Measurements from ENCODE around the gene IL15RA. TPM values are rescaled to one million over a fixed set of nuclear protein-coding genes. Genes with fewer than 3 reads are reported as not detected.
A peak's percentile ranks its signal among the peaks of the same experiment; 100 is the strongest.

IL15RA gene
- total RNA-seq, 1 donor from 2014 or later = 19.2 TPM

DNA sequence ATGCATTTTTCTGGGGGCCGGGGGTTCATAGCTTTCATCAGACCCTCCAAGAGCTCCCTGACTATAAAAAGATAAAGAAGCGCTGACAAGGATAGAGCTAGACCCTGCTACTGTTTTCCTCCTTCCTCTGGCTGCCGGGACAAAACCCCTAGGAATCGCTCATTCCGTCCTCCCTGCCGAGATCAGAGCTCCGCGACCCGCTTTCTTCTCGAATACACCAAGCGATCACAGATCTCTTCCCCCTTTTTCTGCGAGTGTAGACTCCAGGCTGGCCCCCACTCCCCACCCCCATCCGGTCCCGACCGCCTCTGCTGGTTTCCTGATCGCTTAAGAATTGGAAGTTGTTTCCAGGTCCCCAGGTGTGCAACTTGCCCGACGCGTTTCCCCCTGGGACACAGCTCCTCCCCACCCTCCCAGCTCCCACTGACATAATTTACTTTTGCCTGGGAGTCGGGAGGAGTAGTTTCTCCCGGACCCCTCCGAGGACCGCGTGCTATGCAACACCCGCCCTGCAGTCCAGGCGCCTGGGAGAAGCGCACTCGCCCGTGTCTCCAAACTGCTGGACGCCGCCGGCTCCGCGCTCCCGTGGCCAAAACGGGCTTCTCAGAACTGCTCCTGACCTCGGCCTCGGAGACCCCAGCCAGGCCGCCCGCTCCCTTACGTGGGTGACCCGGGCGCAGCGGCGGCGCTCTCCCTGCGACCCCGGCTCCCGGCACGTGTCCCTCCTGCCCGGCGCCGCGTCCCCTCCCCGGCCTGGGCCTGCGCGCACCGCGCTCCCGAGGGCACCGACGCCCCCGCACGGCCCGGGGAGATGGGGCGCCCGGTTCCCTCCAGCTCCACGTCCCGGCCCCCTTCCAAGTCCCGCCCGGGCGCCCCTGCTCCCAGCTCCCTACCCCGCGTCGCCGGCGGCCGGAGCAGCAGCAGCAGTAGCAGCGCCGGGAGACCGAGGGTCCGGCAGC is 552 bp downstream of the IL15RA start:
- peak; percentile 19 for DNase-seq (ENCODE audit: low spot score)
- intact Hi-C loops (cut with micrococcal nuclease) = loop anchor here (1.0 to 5.0 kb wide), 5 partner anchors 27 to 164 kb away; partner anchors contain the start of genes FBH1 and GDI2
- peaks cover 15% of the 10 kb centered on the region for H3K36me3 Mint-ChIP-seq (ENCODE audit: low read depth)
- H3K4me3 Mint-ChIP-seq (ENCODE audit: low read depth) = peak overlapping the region; percentile 95
- peaks cover 5% of the 10 kb centered on the region for H3K27me3 Mint-ChIP-seq (ENCODE audit: low read depth)
- H3K4me1 Mint-ChIP-seq (ENCODE audit: low read depth) = peaks cover 24% of the 10 kb centered on the region
- H3K9me3 Mint-ChIP-seq = no peaks in the 10 kb centered on the region
- peak overlapping the region; percentile 95 for H3K27ac Mint-ChIP-seq

GRCh38 chr10:5975641-5976473 is 1.5 kb downstream of the IL15RA start:
- H3K27ac Mint-ChIP-seq = peak overlapping the region; percentile 95
- intact Hi-C loops (cut with micrococcal nuclease) = loop anchor here (1.0 to 5.0 kb wide), 5 partner anchors 27 to 163 kb away; partner anchors contain the start of genes FBH1 and GDI2
- peaks cover 5% of the 10 kb centered on the region for H3K27me3 Mint-ChIP-seq (ENCODE audit: low read depth)
- H3K9me3 Mint-ChIP-seq = no peaks in the 10 kb centered on the region
- DNase-seq (ENCODE audit: low spot score) = peak; percentile 64
- H3K4me3 Mint-ChIP-seq (ENCODE audit: low read depth) = peak overlapping the region; percentile 95
- H3K4me1 Mint-ChIP-seq (ENCODE audit: low read depth) = peaks cover 34% of the 10 kb centered on the region
- H3K36me3 Mint-ChIP-seq (ENCODE audit: low read depth) = peaks cover 15% of the 10 kb centered on the region

DNA sequence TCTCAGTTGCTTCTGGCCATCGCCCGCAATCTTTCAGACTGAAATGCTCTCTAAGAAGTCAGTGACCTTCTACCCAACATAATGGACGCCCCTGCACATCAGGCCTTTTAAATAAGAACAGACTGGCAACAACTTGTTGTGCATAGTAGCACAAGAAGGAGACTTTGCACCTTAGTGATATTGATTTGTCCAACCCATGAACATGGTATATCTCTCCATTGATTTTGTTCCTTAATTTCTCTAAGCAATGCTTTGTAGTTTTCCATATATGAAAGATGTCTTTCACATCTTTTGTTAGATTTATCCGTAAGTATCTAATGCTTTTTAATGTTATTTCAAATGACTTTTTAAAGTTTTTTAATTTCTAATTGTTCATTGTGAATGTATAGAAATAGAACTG is 4.3 kb downstream of the IL15RA start:
- DNase-seq (ENCODE audit: low spot score) = no peak
- H3K27me3 Mint-ChIP-seq (ENCODE audit: low read depth) = no peaks in the 10 kb centered on the region
- no peak overlapping the region for H3K4me3 Mint-ChIP-seq (ENCODE audit: low read depth)
- H3K9me3 Mint-ChIP-seq = no peaks in the 10 kb centered on the region
- peaks cover 41% of the 10 kb centered on the region for H3K4me1 Mint-ChIP-seq (ENCODE audit: low read depth)
- peaks cover 31% of the 10 kb centered on the region for H3K36me3 Mint-ChIP-seq (ENCODE audit: low read depth)
- intact Hi-C loops (cut with micrococcal nuclease) = no loop called here
- no peak overlapping the region for H3K27ac Mint-ChIP-seq

- intact Hi-C loops (cut with micrococcal nuclease) = no loop called here
- Mint-ChIP-seq H3K36me3 (ENCODE audit: low read depth) (peaks cover 43% of the 10 kb centered on the region), H3K9me3 (no peaks in the 10 kb centered on the region), H3K4me1 (ENCODE audit: low read depth) (peaks cover 41% of the 10 kb centered on the region), H3K27me3 (ENCODE audit: low read depth) (no peaks in the 10 kb centered on the region), H3K27ac (peak overlapping the region; percentile 54), H3K4me3 (ENCODE audit: low read depth) (peak overlapping the region; percentile 22)
- DNase-seq (ENCODE audit: low spot score) = no peak
Observed at GRCh38 chr10:5971886-5972285, 5.5 kb downstream of the IL15RA start.

DNA sequence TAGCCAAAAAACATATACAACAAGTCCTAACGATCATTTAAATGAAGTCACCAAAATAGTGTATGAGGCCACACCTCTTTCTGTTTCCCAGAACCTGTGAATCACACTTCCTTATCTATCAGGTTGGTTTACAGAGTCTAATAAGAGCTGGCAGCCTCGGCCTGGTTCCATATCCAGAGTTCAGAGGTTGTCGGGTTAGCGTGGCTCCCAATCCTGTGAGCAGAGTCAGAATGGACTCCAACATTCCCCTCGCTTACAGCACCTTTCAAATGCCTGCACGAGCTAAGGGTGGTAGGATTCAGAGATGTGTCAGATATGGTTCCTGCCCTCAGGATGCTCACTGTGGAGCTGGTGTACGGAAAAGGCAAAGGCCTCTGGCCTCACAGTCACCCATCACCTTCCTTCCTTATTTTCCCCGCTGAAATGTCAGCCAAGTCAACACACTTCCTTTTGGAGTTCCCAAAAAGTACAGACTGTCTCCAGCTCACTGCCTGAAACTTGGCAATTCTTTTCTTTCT is 6.0 kb downstream of the IL15RA start:
- Mint-ChIP-seq H3K4me3 (ENCODE audit: low read depth) (peak overlapping the region; percentile 40), H3K27ac (peak overlapping the region; percentile 54), H3K36me3 (ENCODE audit: low read depth) (peaks cover 42% of the 10 kb centered on the region), H3K4me1 (ENCODE audit: low read depth) (peaks cover 41% of the 10 kb centered on the region), H3K27me3 (ENCODE audit: low read depth) (no peaks in the 10 kb centered on the region), H3K9me3 (no peaks in the 10 kb centered on the region)
- intact Hi-C loops (cut with micrococcal nuclease) = no loop called here
- DNase-seq (ENCODE audit: low spot score) = no peak

DNA sequence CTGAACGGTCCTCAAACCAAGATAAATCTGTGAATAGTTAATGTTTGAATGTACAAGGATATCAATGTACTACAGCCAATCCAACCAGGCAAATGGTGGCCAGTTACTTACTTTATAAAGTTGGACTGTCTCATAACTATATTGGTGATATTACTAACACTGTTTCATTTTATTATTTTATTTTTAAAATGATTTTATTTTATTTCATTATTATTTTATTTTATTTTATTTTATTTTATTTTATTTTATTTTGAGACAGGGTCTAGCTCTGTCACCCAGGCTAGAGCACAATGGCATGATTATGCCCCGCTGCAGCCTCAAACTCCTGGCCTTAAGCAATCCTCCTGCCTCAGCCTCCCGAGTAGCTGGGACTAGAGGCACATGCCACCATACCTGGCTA is 6.8 kb downstream of the IL15RA start:
- H3K4me1 Mint-ChIP-seq (ENCODE audit: low read depth) = peaks cover 36% of the 10 kb centered on the region
- peaks cover 37% of the 10 kb centered on the region for H3K36me3 Mint-ChIP-seq (ENCODE audit: low read depth)
- no peak overlapping the region for H3K4me3 Mint-ChIP-seq (ENCODE audit: low read depth)
- H3K9me3 Mint-ChIP-seq = no peaks in the 10 kb centered on the region
- intact Hi-C loops (cut with micrococcal nuclease) = no loop called here
- no peak for DNase-seq (ENCODE audit: low spot score)
- H3K27me3 Mint-ChIP-seq (ENCODE audit: low read depth) = no peaks in the 10 kb centered on the region
- H3K27ac Mint-ChIP-seq = no peak overlapping the region

- Mint-ChIP-seq H3K27ac (peak overlapping the region; percentile 8), H3K9me3 (no peaks in the 10 kb centered on the region), H3K36me3 (ENCODE audit: low read depth) (peaks cover 37% of the 10 kb centered on the region), H3K27me3 (ENCODE audit: low read depth) (no peaks in the 10 kb centered on the region), H3K4me3 (ENCODE audit: low read depth) (no peak overlapping the region), H3K4me1 (ENCODE audit: low read depth) (peaks cover 31% of the 10 kb centered on the region)
- intact Hi-C loops (cut with micrococcal nuclease) = no loop called here
- no peak for DNase-seq (ENCODE audit: low spot score)
Observed at GRCh38 chr10:5970066-5970465, 7.3 kb downstream of the IL15RA start.

GRCh38 chr10:5968681-5969453 is 8.5 kb downstream of the IL15RA start:
- no peak overlapping the region for H3K27ac Mint-ChIP-seq
- no peaks in the 10 kb centered on the region for H3K27me3 Mint-ChIP-seq (ENCODE audit: low read depth)
- H3K9me3 Mint-ChIP-seq = no peaks in the 10 kb centered on the region
- peaks cover 34% of the 10 kb centered on the region for H3K36me3 Mint-ChIP-seq (ENCODE audit: low read depth)
- peaks cover 28% of the 10 kb centered on the region for H3K4me1 Mint-ChIP-seq (ENCODE audit: low read depth)
- H3K4me3 Mint-ChIP-seq (ENCODE audit: low read depth) = no peak overlapping the region
- intact Hi-C loops (cut with micrococcal nuclease) = no loop called here
- no peak for DNase-seq (ENCODE audit: low spot score)

- Mint-ChIP-seq H3K4me1 (ENCODE audit: low read depth) (peaks cover 28% of the 10 kb centered on the region), H3K9me3 (no peaks in the 10 kb centered on the region), H3K4me3 (ENCODE audit: low read depth) (no peak overlapping the region), H3K27ac (no peak overlapping the region), H3K36me3 (ENCODE audit: low read depth) (peaks cover 33% of the 10 kb centered on the region), H3K27me3 (ENCODE audit: low read depth) (no peaks in the 10 kb centered on the region)
- DNase-seq (ENCODE audit: low spot score) = no peak
- intact Hi-C loops (cut with micrococcal nuclease) = no loop called here
Observed at GRCh38 chr10:5968037-5968680, 9.2 kb downstream of the IL15RA start.

- H3K27ac Mint-ChIP-seq = no peak overlapping the region
- no peaks in the 10 kb centered on the region for H3K27me3 Mint-ChIP-seq (ENCODE audit: low read depth)
- H3K9me3 Mint-ChIP-seq = no peaks in the 10 kb centered on the region
- H3K4me3 Mint-ChIP-seq (ENCODE audit: low read depth) = no peak overlapping the region
- intact Hi-C loops (cut with micrococcal nuclease) = no loop called here
- peaks cover 49% of the 10 kb centered on the region for H3K36me3 Mint-ChIP-seq (ENCODE audit: low read depth)
- peaks cover 10% of the 10 kb centered on the region for H3K4me1 Mint-ChIP-seq (ENCODE audit: low read depth)
- DNase-seq (ENCODE audit: low spot score) = no peak
Observed at GRCh38 chr10:5965266-5965665, 12.1 kb downstream of the IL15RA start.

- peaks cover 49% of the 10 kb centered on the region for H3K36me3 Mint-ChIP-seq (ENCODE audit: low read depth)
- intact Hi-C loops (cut with micrococcal nuclease) = no loop called here
- no peaks in the 10 kb centered on the region for H3K9me3 Mint-ChIP-seq
- H3K27ac Mint-ChIP-seq = no peak overlapping the region
- H3K27me3 Mint-ChIP-seq (ENCODE audit: low read depth) = no peaks in the 10 kb centered on the region
- peaks cover 4% of the 10 kb centered on the region for H3K4me1 Mint-ChIP-seq (ENCODE audit: low read depth)
- H3K4me3 Mint-ChIP-seq (ENCODE audit: low read depth) = no peak overlapping the region
- no peak for DNase-seq (ENCODE audit: low spot score)
Observed at GRCh38 chr10:5964736-5965135, 12.6 kb downstream of the IL15RA start.

DNA sequence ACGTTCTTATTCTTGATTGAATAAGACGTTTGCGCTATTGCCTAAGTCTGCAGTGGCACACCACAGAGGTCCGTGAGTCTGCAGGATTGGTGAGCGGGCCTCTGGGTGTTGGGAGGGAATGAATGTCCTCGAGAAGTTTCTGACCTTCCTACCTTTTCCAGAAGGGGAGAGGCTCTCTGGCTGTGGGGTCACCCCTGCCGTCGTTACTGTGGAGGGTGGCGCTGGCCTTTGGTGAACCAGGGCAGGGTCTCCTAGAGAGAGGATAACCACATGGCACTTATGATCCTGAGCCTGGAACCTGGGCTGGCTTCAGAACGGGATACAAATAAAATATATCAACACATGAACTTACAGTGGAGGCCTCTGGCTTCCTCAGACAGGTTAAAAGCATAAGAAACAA is 13.8 kb downstream of the IL15RA start:
- no peaks in the 10 kb centered on the region for H3K27me3 Mint-ChIP-seq (ENCODE audit: low read depth)
- H3K27ac Mint-ChIP-seq = no peak overlapping the region
- no peaks in the 10 kb centered on the region for H3K9me3 Mint-ChIP-seq
- intact Hi-C loops (cut with micrococcal nuclease) = no loop called here
- peaks cover 2% of the 10 kb centered on the region for H3K4me1 Mint-ChIP-seq (ENCODE audit: low read depth)
- no peak overlapping the region for H3K4me3 Mint-ChIP-seq (ENCODE audit: low read depth)
- H3K36me3 Mint-ChIP-seq (ENCODE audit: low read depth) = peaks cover 52% of the 10 kb centered on the region
- no peak for DNase-seq (ENCODE audit: low spot score)

All from activated T-helper 2 cell treated with anti-CD3 and anti-CD28 coated beads, Interferon-gamma antibody, Interleukin-2, Interleukin-4, amounts not matched to agents 10 μg/mL and 5 μg/mL and 100 μg/mL, durations not matched to agents 14 hours and 24 hours and 36 hours (primary cell).